Lung (tissue), 12 donors: Measurements from ENCODE around the gene KCNJ15. TPM values are rescaled to one million over a fixed set of nuclear protein-coding genes. Genes with fewer than 3 reads are reported as not detected.
A peak's percentile ranks its signal among the peaks of the same experiment; 100 is the strongest.

Experiments used
- ATAC-seq: fragments of 200-7000 bp; cut with Tn5 transposase; one replicate; pipeline ENCODE4 v1.9.1; 2020; ENCODE audit warnings: moderate number of reproducible peaks; ENCODE audit not compliant: insufficient read depth, low FRiP score
- DNase-seq, 3 donors: peaks; one replicate each; pipeline ENCODE4 v3.0.0-alpha.2; 2013 to 2017
- H3K27ac ChIP-seq, 2 donors: one replicate each; pipeline ENCODE4 v1.5.1; 2013; ENCODE audit warnings: mild to moderate bottlenecking in 2 of 2, moderate library complexity in 2 of 2, control low read depth in 1 of 2, inconsistent platforms in 1 of 2, low read depth in 1 of 2, low read length in 1 of 2
- H3K27me3 ChIP-seq, 3 donors: one replicate each; pipeline ENCODE4 v1.5.1; 2013; ENCODE audit warnings: low read length in 2 of 3; ENCODE audit not compliant: control insufficient read depth in 3 of 3, insufficient read depth in 3 of 3
- H3K36me3 ChIP-seq, 4 donors: one replicate each; pipeline ENCODE4 v1.5.1; 2013; ENCODE audit warnings: low read length in 4 of 4, mild to moderate bottlenecking in 1 of 4, moderate library complexity in 1 of 4; ENCODE audit not compliant: control insufficient read depth in 4 of 4, insufficient read depth in 4 of 4
- H3K4me1 ChIP-seq, 5 donors: one replicate each; pipeline ENCODE4 v1.5.1; 2013; ENCODE audit warnings: low read length in 5 of 5, mild to moderate bottlenecking in 2 of 5, moderate library complexity in 1 of 5; ENCODE audit not compliant: control insufficient read depth in 5 of 5, insufficient read depth in 5 of 5
- H3K4me3 ChIP-seq: one replicate; pipeline ENCODE4 v1.5.1; 2013; ENCODE audit warnings: mild to moderate bottlenecking, control low read depth, moderate library complexity
- H3K9ac ChIP-seq, 2 donors: one replicate each; pipeline ENCODE4 v1.5.1; 2013; ENCODE audit warnings: low read length in 2 of 2, control low read depth in 1 of 2; ENCODE audit not compliant: insufficient read depth in 1 of 2
- H3K9me3 ChIP-seq, 4 donors: one replicate each; pipeline ENCODE4 v1.5.1; 2013; ENCODE audit warnings: low read length in 3 of 4, mild to moderate bottlenecking in 1 of 4, moderate library complexity in 1 of 4; ENCODE audit not compliant: control insufficient read depth in 4 of 4, insufficient read depth in 3 of 4
- WGBS, 2 donors: extraction: QIAGEN DNeasy Blood & Tissue Kit; methylation state at CpG; one replicate each; pipeline ENCODE4 v1.1.7; 2013; 5-methylcytosine and 5-hydroxymethylcytosine counted together
- polyA plus RNA-seq, 2 donors: library from polyadenylated mRNA; stranded (reverse); fragments of 200-250 nt; gene quantifications; one replicate each; pipeline ENCODE4 v1.2.1, GENCODE V29; 2013
- total RNA-seq, 2 donors: library from RNA; depleted of rRNA in 1 of 2; stranded (reverse); fragments of >200 nt in 1 of 2; gene quantifications; one replicate each; pipeline ENCODE4 v1.2.1, GENCODE V29; 2014 to 2021
- TF ChIP-seq, protein P1 (sequence below): IDR thresholded peaks from 2 replicates; pipeline ENCODE4 v1.5.1; 2012; ENCODE audit warnings: mild to moderate bottlenecking; ENCODE audit errors: control extremely low read depth, extremely low read depth
- donor health status: control.
- donor health status: control.
- donor health status: Bipolar disorder and iron deficiency.
- donor health status: healthy.
- donor health status: DM: yes; HTN: yes; CAD: no.

KCNJ15 gene
- total and polyA plus RNA-seq, 4 donors: 28.2 to 79.1 (median 61.5) TPM

DNA sequence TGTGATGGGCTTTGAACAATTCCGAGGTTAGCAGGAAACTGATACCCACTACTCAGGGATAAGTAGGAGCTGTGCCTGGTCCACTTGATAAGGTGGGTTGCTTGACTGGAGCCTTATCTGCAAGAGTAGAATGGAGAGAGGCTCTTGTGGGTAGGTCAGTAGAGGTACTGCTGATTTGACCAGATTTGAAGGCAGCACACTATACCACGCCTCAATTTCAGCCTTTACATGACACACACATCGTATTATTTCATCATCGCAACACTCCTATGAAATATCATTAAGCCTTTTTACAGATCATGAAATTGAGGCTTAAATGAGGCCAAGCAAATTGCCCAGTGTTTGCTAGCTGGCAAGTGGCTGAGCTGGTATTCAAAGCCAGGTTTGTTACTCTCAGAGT lies 69.6 kb downstream of the KCNJ15 start:
- Histone ChIP-seq H3K9ac (no peak overlapping the region), H3K9me3 (peaks cover 0 to 1% (median 0%) of the 10 kb centered on the region in 4 donors), H3K27me3 (no peaks in the 10 kb centered on the region), H3K27ac (no peak overlapping the region), H3K36me3 (no peaks in the 10 kb centered on the region), H3K4me1 (peaks cover 0 to 15% (median 0%) of the 10 kb centered on the region in 5 donors), H3K4me3 (no peak overlapping the region)
- ATAC-seq (no peak), DNase-seq (no peak)
- TF ChIP-seq, protein P1, sequence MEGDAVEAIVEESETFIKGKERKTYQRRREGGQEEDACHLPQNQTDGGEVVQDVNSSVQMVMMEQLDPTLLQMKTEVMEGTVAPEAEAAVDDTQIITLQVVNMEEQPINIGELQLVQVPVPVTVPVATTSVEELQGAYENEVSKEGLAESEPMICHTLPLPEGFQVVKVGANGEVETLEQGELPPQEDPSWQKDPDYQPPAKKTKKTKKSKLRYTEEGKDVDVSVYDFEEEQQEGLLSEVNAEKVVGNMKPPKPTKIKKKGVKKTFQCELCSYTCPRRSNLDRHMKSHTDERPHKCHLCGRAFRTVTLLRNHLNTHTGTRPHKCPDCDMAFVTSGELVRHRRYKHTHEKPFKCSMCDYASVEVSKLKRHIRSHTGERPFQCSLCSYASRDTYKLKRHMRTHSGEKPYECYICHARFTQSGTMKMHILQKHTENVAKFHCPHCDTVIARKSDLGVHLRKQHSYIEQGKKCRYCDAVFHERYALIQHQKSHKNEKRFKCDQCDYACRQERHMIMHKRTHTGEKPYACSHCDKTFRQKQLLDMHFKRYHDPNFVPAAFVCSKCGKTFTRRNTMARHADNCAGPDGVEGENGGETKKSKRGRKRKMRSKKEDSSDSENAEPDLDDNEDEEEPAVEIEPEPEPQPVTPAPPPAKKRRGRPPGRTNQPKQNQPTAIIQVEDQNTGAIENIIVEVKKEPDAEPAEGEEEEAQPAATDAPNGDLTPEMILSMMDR: no peak
- WGBS, 2 donors: 68 to 81% methylated on average over 4 of the region's 4 CpGs

DNA sequence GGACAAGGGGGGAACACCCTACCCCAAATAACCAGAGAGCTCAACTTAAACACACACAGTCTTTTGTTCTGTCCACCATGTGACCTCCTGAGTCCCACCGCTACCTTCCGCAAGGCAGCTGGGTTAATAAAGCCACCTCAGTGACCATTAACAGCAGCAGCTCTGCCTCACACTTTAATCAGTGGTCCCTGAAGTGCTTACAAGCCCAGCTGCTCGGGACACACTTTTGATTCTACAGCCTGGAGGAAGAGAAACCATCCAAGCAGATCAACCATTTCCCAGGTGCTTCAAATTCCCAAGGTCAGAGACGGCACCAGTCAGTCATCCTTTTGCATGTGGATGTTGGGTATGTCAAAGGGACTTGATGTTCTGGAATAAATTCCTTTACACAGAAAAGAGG lies 70.1 kb downstream of the KCNJ15 start:
- no peaks in the 10 kb centered on the region for H3K36me3 ChIP-seq
- no peak overlapping the region for H3K9ac ChIP-seq
- H3K4me1 ChIP-seq: peaks cover 0 to 15% (median 0%) of the 10 kb centered on the region in 5 donors
- ATAC-seq (no peak), DNase-seq (no peak)
- H3K9me3 ChIP-seq: peaks cover 0 to 1% (median 0%) of the 10 kb centered on the region in 4 donors
- 76 to 90% methylated on average over 4 of the region's 4 CpGs for WGBS, 2 donors
- H3K27me3 ChIP-seq: no peaks in the 10 kb centered on the region
- H3K27ac ChIP-seq: peak overlapping the region in 1 of 2 donors; percentile 12
- TF ChIP-seq, protein P1: no peak
- H3K4me3 ChIP-seq: no peak overlapping the region

DNA sequence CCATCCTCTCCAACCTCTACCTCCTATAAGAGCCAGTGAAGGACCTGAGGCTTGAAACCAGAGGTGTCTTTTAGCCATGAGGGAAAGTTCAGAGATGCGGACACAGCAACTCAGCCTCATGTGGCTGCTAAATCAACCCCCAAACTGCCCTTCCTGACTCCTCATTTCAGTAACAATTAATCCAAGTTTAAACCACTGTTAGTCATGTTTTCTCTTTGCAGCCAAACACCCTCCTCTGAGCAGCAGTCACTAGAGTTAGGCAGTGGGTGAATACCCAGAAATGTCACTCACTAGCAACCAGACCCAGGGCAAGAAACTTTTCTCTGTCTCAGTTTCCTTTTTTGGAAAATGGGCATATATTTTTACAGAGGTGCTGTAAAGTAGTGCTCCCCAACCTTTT lies 71.2 kb downstream of the KCNJ15 start:
- peaks cover 0 to 15% (median 0%) of the 10 kb centered on the region in 5 donors for H3K4me1 ChIP-seq
- H3K27me3 ChIP-seq: no peaks in the 10 kb centered on the region
- ATAC-seq: no peak
- H3K4me3 ChIP-seq: no peak overlapping the region
- TF ChIP-seq, protein P1: no peak
- no peaks in the 10 kb centered on the region for H3K36me3 ChIP-seq
- H3K9me3 ChIP-seq: peaks cover 0 to 1% (median 0%) of the 10 kb centered on the region in 4 donors
- WGBS, 2 donors: 85 to 100% methylated on average over 1 of the region's 1 CpG
- no peak overlapping the region for H3K27ac ChIP-seq
- no peak for DNase-seq
- no peak overlapping the region for H3K9ac ChIP-seq

DNA sequence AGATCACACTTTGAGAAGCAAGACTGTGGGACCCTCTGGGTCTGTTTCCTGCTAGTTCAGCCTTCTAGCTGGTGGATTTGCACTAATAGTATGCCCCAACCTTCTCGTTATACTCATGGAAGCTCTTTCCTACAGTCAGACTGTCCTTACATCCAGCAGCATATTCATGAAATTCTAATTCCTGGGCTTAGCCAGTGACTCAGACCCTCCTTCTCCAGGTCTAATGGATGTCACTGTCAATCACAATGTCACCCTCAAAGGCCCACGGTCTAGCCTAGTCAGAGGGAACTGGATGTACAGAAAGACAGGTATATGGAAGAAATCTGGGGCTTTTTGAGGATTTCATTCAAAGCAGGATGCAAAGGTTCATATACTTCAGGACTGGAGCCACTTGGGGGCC lies 72.4 kb downstream of the KCNJ15 start:
- H3K36me3 ChIP-seq: no peaks in the 10 kb centered on the region
- H3K9me3 ChIP-seq: peaks cover 0 to 1% (median 0%) of the 10 kb centered on the region in 4 donors
- 93% methylated on average over 2 of the region's 2 CpGs for WGBS, 2 donors
- peaks cover 0 to 9% (median 0%) of the 10 kb centered on the region in 5 donors for H3K4me1 ChIP-seq
- H3K9ac ChIP-seq: no peak overlapping the region
- no peak overlapping the region for H3K4me3 ChIP-seq
- TF ChIP-seq, protein P1: no peak
- ATAC-seq (no peak), DNase-seq (no peak)
- H3K27ac ChIP-seq: no peak overlapping the region
- H3K27me3 ChIP-seq: no peaks in the 10 kb centered on the region
